WTC11 (cell line): ENCODE measurements around the gene OXER1. TPM values are rescaled to one million over a fixed set of nuclear protein-coding genes. Genes with fewer than 3 reads are reported as not detected.

Experiments used
- ATAC-seq: fragments of 200-7000 bp; cut with Tn5 transposase; 2 replicates; pipeline ENCODE4 v1.10.0; 2021; ENCODE audit warnings: mild to moderate bottlenecking, moderate library complexity
- CTCF ChIA-PET: fragments of 300-600 bp; sonication (Branson Sonifier 250); formaldehyde crosslinking; loops from one replicate; lab custom pipeline; 2021; ENCODE audit warnings: antibody characterized with exemption; lab: Charles Lee
- POLR2A ChIA-PET: fragments of 350-600 bp; sonication (Branson Sonifier 250); formaldehyde crosslinking; loops from one replicate; lab custom pipeline; 2021; ENCODE audit warnings: antibody characterized with exemption; lab: Charles Lee
- DNase-seq: peaks from one replicate; pipeline ENCODE4 v3.0.0; 2021; ENCODE audit warnings: low spot score
- H3K27ac Mint-ChIP-seq: 2 replicates; pipeline ENCODE4 v1.8.0; 2021; ENCODE audit warnings: mixed read lengths
- H3K27me3 Mint-ChIP-seq: 2 replicates; pipeline ENCODE4 v1.8.0; 2021; ENCODE audit warnings: low read depth, mild to moderate bottlenecking, moderate library complexity, mixed read lengths
- H3K36me3 Mint-ChIP-seq: 2 replicates; pipeline ENCODE4 v1.8.0; 2021; ENCODE audit warnings: mixed read lengths
- H3K4me1 Mint-ChIP-seq: 2 replicates; pipeline ENCODE4 v1.8.0; 2022; ENCODE audit warnings: mixed read lengths
- H3K4me3 Mint-ChIP-seq: 2 replicates; pipeline ENCODE4 v1.8.0; 2021; ENCODE audit warnings: mild to moderate bottlenecking, moderate library complexity, mixed read lengths
- H3K9me3 Mint-ChIP-seq: 2 replicates; pipeline ENCODE4 v1.8.0; 2021; ENCODE audit warnings: mixed read lengths
- ARID4B ChIP-seq: sonication (generic); formaldehyde crosslinking; IDR thresholded peaks from 2 replicates; pipeline ENCODE4 v1.8.0; 2023; ENCODE audit warnings: missing genetic modification reagents, mild to moderate bottlenecking, borderline replicate concordance
- ATF1 ChIP-seq: sonication (generic); formaldehyde crosslinking; IDR thresholded peaks from 2 replicates; pipeline ENCODE4 v1.8.1; 2023; ENCODE audit warnings: mild to moderate bottlenecking, moderate library complexity, missing genetic modification reagents
- ATF2 ChIP-seq: sonication (generic); formaldehyde crosslinking; IDR thresholded peaks from 2 replicates; pipeline ENCODE4 v1.8.1; 2022; ENCODE audit warnings: low read depth, missing genetic modification reagents, borderline replicate concordance
- CDX4 ChIP-seq: fragments of 250-450 bp; sonication (Bioruptor Pico); IDR thresholded peaks from 2 replicates; pipeline ENCODE4 v1.9.0; 2021; ENCODE audit warnings: moderate library complexity, mild to moderate bottlenecking, inconsistent platforms, borderline replicate concordance
- ETV6 ChIP-seq: sonication (generic); formaldehyde crosslinking; IDR thresholded peaks from 2 replicates; pipeline ENCODE4 v1.8.1; 2022; ENCODE audit warnings: mild to moderate bottlenecking, missing genetic modification reagents
- HMGA2 ChIP-seq: fragments of 250-450 bp; sonication (Bioruptor Pico); IDR thresholded peaks from 2 replicates; pipeline ENCODE4 v1.4.0; 2021; ENCODE audit warnings: mild to moderate bottlenecking, moderate library complexity
- IRF2 ChIP-seq: sonication (generic); formaldehyde crosslinking; IDR thresholded peaks from 2 replicates; pipeline ENCODE4 v1.8.0; 2022; ENCODE audit warnings: low read depth, missing genetic modification reagents, borderline replicate concordance
- KAT7 ChIP-seq: sonication (generic); formaldehyde crosslinking; IDR thresholded peaks from 2 replicates; pipeline ENCODE4 v1.8.1; 2023; ENCODE audit warnings: missing genetic modification reagents, mild to moderate bottlenecking, borderline replicate concordance
- NFATC4 ChIP-seq: fragments of 250-450 bp; sonication (Bioruptor Pico); IDR thresholded peaks from 2 replicates; pipeline ENCODE4 v1.9.0; 2021; ENCODE audit warnings: mild to moderate bottlenecking
- NFYB ChIP-seq: sonication (generic); formaldehyde crosslinking; conservative IDR thresholded peaks from 2 replicates; pipeline ENCODE4 v1.8.0; 2022; ENCODE audit warnings: low read depth, missing genetic modification reagents
- NR1H2 ChIP-seq: sonication (generic); formaldehyde crosslinking; IDR thresholded peaks from 2 replicates; pipeline ENCODE4 v1.9.0; 2021; ENCODE audit warnings: mild to moderate bottlenecking, moderate library complexity, missing genetic modification reagents
- NR3C1 ChIP-seq: sonication (generic); formaldehyde crosslinking; conservative IDR thresholded peaks from 2 replicates; pipeline ENCODE4 v1.8.1; 2023; ENCODE audit warnings: low read depth, mild to moderate bottlenecking, missing genetic modification reagents
- RELA ChIP-seq: sonication (generic); formaldehyde crosslinking; IDR thresholded peaks from 2 replicates; pipeline ENCODE4 v1.8.1; 2022; ENCODE audit warnings: missing genetic modification reagents, mild to moderate bottlenecking, borderline replicate concordance
- SMAD3 ChIP-seq: sonication (generic); formaldehyde crosslinking; IDR thresholded peaks from 2 replicates; pipeline ENCODE4 v1.8.0; 2022; ENCODE audit warnings: missing genetic modification reagents, mild to moderate bottlenecking, borderline replicate concordance
- SMAD4 ChIP-seq: sonication (generic); formaldehyde crosslinking; IDR thresholded peaks from 2 replicates; pipeline ENCODE4 v1.8.0; 2022; ENCODE audit warnings: mild to moderate bottlenecking, missing genetic modification reagents
- SP1 ChIP-seq: sonication (generic); formaldehyde crosslinking; conservative IDR thresholded peaks from 2 replicates; pipeline ENCODE4 v1.8.1; 2022; ENCODE audit warnings: missing genetic modification reagents
- ZNF121 ChIP-seq: sonication (generic); formaldehyde crosslinking; IDR thresholded peaks from 2 replicates; pipeline ENCODE4 v1.8.0; 2023; ENCODE audit warnings: missing genetic modification reagents
- ZNF396 ChIP-seq: fragments of 250-450 bp; sonication (Bioruptor Pico); IDR thresholded peaks from 2 replicates; pipeline ENCODE4 v1.8.0; 2021; ENCODE audit warnings: mild to moderate bottlenecking, moderate library complexity, borderline replicate concordance
- ZNF416 ChIP-seq: fragments of 250-450 bp; sonication (Bioruptor Pico); IDR thresholded peaks from 2 replicates; pipeline ENCODE4 v1.9.0; 2021; ENCODE audit warnings: mild to moderate bottlenecking, inconsistent platforms
- total RNA-seq: library from RNA; stranded (reverse); gene quantifications from 3 replicates; pipeline ENCODE4 v1.2.3, GENCODE V29; 2021
- TF ChIP-seq, protein P1 (sequence below): fragments of 250-450 bp; sonication (Bioruptor Pico); IDR thresholded peaks from 2 replicates; pipeline ENCODE4 v1.9.0; 2021; ENCODE audit warnings: mild to moderate bottlenecking
- TF ChIP-seq, protein P2 (sequence below): sonication (generic); formaldehyde crosslinking; IDR thresholded peaks from 2 replicates; pipeline ENCODE4 v1.8.1; 2022; ENCODE audit warnings: low read depth, mild to moderate bottlenecking, moderate library complexity, missing genetic modification reagents, borderline replicate concordance
- TF ChIP-seq, protein P3 (sequence below): fragments of 250-450 bp; sonication (Bioruptor Pico); IDR thresholded peaks from 2 replicates; pipeline ENCODE4 v2.1.2; 2022; ENCODE audit warnings: mild to moderate bottlenecking, moderate library complexity

The OXER1 gene
- total RNA-seq, 1 experiment from 2014 or later: 2.6 TPM

- H3K27me3 Mint-ChIP-seq: no peaks in the 10 kb centered on the region
- H3K4me3 Mint-ChIP-seq: no peak overlapping the region
- DNase-seq (no peak), ATAC-seq (no peak; the same call in 1 of the 2 replicates)
- peak overlapping the region; percentile 86 for H3K27ac Mint-ChIP-seq
- peaks cover 11% of the 10 kb centered on the region for H3K4me1 Mint-ChIP-seq
- H3K36me3 Mint-ChIP-seq: no peaks in the 10 kb centered on the region
- POLR2A ChIA-PET: no interaction called here
- TF ChIP-seq ZNF416 (CRISPR knock-in tag) (no peak), ATF1 (CRISPR knock-in tag) (no peak), ETV6 (CRISPR knock-in tag) (no peak), NR1H2 (CRISPR knock-in tag) (no peak)
- TF ChIP-seq, protein P1, sequence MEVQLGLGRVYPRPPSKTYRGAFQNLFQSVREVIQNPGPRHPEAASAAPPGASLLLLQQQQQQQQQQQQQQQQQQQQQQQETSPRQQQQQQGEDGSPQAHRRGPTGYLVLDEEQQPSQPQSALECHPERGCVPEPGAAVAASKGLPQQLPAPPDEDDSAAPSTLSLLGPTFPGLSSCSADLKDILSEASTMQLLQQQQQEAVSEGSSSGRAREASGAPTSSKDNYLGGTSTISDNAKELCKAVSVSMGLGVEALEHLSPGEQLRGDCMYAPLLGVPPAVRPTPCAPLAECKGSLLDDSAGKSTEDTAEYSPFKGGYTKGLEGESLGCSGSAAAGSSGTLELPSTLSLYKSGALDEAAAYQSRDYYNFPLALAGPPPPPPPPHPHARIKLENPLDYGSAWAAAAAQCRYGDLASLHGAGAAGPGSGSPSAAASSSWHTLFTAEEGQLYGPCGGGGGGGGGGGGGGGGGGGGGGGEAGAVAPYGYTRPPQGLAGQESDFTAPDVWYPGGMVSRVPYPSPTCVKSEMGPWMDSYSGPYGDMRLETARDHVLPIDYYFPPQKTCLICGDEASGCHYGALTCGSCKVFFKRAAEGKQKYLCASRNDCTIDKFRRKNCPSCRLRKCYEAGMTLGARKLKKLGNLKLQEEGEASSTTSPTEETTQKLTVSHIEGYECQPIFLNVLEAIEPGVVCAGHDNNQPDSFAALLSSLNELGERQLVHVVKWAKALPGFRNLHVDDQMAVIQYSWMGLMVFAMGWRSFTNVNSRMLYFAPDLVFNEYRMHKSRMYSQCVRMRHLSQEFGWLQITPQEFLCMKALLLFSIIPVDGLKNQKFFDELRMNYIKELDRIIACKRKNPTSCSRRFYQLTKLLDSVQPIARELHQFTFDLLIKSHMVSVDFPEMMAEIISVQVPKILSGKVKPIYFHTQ (CRISPR knock-in tag): no peak
- CTCF ChIA-PET: interaction anchor here (2.0 kb wide), 1 partner anchor 14 kb away, joined by 7 read pairs; no protein-coding TSS in a partner anchor
- H3K9me3 Mint-ChIP-seq: no peaks in the 10 kb centered on the region
Measured at GRCh38 chr2:42756150-42756775, 7.7 kb downstream of the OXER1 start.

DNA sequence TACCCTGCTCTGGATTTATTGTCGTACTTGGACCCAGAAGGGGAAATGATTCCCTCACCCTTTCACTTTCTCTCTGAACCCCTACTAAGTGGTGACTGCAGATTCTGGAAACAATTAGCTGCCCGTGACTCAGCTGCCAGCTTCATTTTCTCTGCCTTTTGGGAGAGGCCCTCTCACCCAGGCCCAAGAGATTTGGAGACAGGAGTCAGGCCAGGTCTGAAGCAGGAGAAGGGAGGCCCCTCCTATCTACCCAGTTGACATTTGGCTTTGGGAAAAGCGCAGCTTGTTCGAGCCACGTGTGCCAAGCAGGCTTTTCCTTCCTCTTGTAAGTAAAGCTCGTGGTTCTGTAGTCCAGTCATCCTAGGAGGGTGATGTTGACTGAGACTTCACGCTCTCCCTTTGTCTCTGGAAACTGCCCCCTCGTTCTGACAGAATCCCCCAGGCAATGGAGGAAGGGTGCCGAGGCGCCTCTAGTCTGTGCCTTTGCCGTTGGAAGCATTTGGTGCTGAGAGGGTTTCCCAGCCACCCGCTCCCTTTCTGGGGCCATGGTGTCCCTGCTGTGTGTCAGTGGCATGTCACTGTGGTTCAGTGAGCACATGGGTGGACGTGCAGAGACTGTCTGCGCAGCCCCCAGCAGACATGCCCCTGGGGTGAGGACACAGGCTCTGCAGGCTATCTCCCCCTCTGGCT is 8.6 kb downstream of the OXER1 start:
- CTCF ChIA-PET: interaction anchor here (0.8 to 1.1 kb wide), 3 partner anchors 13 to 54 kb away, joined by 3 read pairs; no protein-coding TSS in a partner anchor
- Mint-ChIP-seq H3K27ac (no peak overlapping the region), H3K9me3 (no peaks in the 10 kb centered on the region), H3K4me3 (no peak overlapping the region), H3K36me3 (no peaks in the 10 kb centered on the region), H3K4me1 (peaks cover 11% of the 10 kb centered on the region), H3K27me3 (no peaks in the 10 kb centered on the region)
- POLR2A ChIA-PET: no interaction called here
- no peak for ATAC-seq
- TF ChIP-seq, protein P2, sequence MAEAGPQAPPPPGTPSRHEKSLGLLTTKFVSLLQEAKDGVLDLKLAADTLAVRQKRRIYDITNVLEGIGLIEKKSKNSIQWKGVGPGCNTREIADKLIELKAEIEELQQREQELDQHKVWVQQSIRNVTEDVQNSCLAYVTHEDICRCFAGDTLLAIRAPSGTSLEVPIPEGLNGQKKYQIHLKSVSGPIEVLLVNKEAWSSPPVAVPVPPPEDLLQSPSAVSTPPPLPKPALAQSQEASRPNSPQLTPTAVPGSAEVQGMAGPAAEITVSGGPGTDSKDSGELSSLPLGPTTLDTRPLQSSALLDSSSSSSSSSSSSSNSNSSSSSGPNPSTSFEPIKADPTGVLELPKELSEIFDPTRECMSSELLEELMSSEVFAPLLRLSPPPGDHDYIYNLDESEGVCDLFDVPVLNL: no peak
- TF ChIP-seq, protein P3, sequence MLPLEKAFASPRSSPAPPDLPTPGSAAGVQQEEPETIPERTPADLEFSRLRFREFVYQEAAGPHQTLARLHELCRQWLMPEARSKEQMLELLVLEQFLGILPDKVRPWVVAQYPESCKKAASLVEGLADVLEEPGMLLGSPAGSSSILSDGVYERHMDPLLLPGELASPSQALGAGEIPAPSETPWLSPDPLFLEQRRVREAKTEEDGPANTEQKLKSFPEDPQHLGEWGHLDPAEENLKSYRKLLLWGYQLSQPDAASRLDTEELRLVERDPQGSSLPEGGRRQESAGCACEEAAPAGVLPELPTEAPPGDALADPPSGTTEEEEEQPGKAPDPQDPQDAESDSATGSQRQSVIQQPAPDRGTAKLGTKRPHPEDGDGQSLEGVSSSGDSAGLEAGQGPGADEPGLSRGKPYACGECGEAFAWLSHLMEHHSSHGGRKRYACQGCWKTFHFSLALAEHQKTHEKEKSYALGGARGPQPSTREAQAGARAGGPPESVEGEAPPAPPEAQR (CRISPR knock-in tag): no peak
- no peak for TF ChIP-seq NFYB (CRISPR knock-in tag)
- TF ChIP-seq SMAD3: no peak
- TF ChIP-seq NR1H2 (CRISPR knock-in tag): no peak
- no peak for TF ChIP-seq HMGA2 (CRISPR knock-in tag)
- no peak for TF ChIP-seq ZNF396 (CRISPR knock-in tag)
- TF ChIP-seq NFATC4 (CRISPR knock-in tag): no peak
- TF ChIP-seq CDX4 (CRISPR knock-in tag): no peak
- no peak for TF ChIP-seq RELA
- no peak for TF ChIP-seq NR3C1
- TF ChIP-seq ARID4B (CRISPR knock-in tag): no peak
- no peak for TF ChIP-seq ATF2
- no peak for TF ChIP-seq ZNF121 (CRISPR knock-in tag)
- no peak for TF ChIP-seq ETV6 (CRISPR knock-in tag)
- TF ChIP-seq SP1: no peak
- no peak for TF ChIP-seq SMAD4 (CRISPR knock-in tag)
- TF ChIP-seq IRF2 (CRISPR knock-in tag): no peak
- no peak for TF ChIP-seq KAT7 (CRISPR knock-in tag)
- DNase-seq: no peak
